RPMI8226 (cell line): ENCODE measurements around the gene CASD1.

Experiments
- DNase-seq: peaks from one replicate; pipeline ENCODE4 v3.0.0-alpha.2; 2015

The CASD1 gene

DNA sequence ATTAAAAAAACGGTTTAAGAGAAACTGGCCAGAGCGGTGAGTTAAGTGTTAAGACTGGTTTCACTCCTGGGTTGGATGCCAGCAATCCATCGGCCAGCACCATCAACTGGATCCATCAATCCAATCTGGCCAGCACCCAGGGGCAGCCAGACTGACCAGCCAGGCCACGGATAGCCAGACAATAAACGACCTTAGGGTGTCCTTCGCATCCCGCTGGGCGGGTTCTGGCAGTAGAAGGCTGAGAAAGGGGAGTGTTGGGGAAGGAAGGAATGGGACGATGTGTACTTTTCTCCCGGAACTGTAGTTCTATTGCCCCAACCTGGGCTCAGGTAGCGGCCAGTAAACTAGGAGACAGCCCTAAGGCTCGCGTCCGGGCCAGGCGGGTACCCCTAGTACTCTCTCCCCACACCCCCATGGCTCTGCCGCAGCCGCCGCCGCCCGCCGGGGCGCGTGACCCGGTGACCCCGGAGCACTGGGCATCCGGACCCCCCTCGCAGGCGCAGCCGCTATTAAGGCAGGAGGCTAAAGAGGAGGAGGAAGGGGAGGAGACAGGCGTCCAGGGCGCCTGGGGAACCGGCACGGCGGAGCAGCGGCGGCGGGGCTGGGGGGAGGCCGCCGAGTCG lies at the start of gene CASD1:
CASD1 (plus strand) TSS at position 546 of the 623 bp plus-strand sequence. CDS start 276 bp downstream, outside the sequence.
- peak; percentile 79 for DNase-seq

DNA sequence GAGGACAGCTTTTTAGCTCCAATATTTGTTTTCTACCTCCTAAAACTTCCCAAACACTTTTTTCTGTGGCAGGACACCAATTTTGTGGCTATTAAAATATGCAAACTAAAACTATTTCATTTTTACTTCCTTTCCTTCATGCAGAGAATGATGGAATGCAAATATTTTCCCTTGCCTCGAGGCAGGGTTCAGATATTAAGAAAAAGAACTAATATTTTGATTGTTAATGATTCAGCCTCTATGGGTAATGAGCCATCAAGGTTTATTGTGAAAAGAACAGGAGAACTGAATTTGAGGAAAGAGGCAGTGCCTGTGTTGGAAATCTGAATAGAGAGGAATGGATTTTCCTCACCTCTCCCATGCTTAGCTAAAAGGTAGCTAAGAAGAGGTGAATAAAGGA lies 43.1 kb upstream of the CASD1 start:
- DNase-seq = no peak

DNA sequence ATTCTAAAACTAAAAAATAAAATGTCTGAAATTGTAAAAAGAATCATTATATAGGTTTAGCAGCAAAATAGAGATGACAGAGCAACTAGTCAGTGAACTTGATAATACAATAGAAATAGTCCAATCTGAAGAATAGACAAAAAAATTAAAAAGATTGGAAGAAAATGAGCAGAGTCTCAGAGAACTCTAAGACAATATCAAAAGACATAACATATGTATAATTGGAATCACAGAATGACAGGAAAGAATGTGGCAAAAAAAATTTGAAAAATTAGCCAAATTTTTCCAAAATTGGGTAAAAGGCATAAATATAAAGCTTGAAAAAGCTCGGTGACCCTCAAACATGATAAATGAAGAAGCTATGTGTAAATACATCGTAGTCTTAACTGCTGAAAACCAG lies 38.0 kb upstream of the CASD1 start:
- DNase-seq = no peak

DNA sequence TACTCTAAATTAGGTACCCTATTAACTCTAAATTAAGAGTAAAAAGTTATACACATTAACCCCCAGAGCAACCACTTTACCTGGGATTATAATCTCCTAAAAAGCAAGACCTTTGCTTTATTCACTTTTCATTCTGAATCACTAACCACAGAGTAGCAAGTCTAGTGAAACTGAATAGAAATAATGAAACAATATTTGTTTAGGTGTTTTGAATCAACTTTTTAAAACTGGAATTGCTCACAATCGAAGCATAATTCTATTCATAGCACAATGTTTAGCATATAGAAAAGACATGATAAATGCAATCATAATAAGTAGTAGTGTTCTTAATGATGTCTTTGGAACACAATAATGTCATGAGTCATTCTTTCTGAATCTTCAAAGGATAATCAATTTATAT lies 37.0 kb upstream of the CASD1 start:
- no peak for DNase-seq

DNA sequence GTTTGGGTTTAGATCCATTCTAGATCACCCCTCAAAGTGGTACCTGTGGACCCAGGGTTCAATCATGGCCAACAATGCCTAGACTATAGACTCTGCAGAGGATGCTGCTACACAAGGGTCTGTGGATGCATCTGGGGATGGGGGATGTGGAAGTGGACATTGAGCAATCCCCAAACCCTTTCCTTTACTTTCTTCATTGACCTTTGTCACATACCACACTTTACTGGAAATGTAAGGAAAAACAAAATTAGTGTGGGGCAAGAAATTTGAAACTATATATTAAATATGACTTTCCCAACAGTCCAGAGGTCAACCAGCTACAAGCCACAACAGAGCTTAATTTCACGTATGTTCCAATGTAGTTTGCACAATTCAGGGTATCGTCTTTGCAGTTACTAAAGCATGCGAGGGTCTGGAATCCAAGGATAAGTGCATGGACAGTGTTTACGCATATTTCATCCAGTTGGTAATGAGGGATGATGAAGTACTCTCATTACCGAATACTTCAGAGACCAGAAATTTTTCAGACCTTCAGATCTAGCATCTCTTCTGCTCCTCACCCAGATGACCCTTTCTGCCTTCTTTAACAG lies 33.3 kb upstream of the CASD1 start:
- DNase-seq = no peak

DNA sequence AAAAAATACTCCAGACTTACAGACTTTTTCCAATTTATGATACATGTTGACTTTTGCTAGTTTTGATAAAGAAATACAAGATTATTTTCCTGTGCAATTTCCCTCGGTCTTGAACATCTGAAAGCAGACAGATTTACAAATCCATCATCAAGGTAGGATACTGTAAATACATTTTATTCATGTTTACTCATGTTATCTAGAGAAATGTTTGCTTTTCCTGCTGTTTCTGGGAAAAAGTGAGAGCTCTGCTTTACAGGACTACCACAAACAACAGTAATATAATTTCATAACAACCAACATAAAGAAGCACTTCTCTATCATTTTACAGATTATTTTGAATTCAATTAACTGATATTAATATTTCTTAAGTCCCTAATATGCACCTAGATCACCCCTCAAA lies 31.7 kb upstream of the CASD1 start:
- no peak for DNase-seq

DNA sequence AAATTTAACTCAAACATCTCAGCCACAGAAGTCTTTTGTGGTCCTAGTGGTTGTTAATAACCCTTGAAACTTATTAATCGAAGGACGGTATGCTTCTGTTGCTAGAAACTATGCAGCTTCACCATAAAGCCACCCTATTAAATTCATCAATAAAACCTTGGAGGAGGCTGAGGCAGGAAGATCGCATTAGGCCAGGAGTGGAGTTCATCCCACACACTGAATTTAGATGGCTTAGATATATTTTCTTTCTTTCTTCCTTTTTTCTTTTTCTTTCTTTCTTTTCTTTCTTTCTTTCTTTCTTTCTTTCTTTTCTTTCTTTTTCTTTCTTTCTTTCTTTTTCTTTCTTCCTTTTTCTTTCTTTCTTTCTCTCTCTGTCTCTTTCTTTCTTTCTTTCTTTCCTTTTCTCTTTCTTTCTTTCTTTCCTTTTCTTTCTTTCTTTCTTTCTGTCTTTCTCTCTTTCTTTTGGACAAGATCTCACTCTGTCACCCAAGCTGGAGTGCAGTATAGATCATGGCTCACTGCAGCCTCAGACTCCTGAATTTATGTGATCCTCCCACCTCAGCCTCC lies 30.9 kb upstream of the CASD1 start:
- no peak for DNase-seq

DNA sequence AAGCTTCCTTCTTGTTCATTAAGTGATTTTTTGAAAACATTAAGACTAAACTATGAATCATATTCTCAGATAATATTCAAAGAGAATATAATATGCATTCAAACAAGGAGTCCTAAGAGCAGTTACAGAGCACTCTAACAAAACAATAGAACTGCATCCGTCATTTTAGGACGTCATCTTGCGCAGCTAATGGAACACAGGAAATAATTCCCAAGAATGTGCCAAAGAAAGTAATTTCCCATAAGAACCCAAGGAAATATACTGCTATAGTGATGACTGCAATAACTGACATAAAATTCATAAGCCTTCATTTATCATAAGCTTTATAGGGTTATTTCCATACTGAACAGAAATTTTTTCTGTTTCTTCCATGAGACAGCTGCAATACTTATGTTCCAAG lies 28.3 kb upstream of the CASD1 start:
- DNase-seq = no peak

DNA sequence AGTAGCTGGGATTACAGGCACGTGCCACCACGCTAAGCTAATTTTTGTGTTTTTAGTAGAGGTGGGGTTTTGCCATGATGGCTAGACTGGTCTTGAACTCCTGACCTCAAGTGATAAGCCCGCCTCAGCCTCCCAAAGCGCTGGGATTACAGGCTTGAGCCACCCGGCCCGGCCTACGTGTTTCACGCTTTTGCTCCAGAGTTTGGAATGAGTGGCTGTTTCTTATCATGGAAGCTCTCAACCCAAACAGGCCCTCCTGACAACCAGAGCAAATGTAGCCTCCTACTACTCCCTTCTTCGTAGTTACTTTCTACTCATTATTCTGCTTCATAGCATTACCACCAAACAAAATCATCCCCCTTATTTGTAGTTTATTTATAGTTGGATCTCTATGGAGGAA lies 26.8 kb upstream of the CASD1 start:
- no peak for DNase-seq

DNA sequence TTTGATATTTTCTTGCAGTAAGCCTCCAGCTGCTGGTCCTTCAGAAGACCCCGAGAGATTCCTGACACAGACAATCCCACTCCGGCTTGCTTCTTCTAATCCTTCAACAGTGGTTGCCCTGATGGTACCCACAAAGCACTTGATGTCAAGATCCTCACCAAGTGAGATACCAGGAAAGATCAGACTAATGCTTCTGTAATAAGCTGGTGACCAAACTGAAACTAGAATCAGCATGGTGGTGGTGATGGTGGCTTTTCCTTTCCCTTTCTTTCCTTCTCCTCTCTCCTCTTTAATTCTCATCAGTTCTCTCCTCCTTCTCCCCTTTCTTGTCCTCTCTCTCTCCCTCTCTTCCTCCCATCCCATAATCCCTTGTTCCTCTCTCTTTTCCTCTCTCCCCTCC lies 25.8 kb upstream of the CASD1 start:
- DNase-seq = no peak

DNA sequence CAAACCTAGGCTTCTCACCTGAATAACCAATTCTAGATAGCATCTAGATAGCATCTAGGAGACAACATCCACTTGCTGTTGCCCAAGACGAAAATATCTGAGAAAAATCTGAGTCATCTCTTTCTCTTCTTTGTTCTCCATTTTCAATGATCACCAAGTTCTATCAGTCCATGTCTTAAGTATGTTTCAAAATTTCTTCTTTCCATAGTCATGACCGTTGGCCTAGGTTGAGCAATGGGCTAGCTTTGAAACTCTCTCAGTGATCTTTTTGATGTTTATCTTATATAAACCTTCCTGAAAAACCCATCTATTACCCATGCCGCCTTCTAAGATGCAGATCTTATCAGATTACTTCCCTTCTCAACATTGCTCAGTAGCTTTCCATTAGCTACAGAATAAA lies 23.4 kb upstream of the CASD1 start:
- DNase-seq = no peak

DNA sequence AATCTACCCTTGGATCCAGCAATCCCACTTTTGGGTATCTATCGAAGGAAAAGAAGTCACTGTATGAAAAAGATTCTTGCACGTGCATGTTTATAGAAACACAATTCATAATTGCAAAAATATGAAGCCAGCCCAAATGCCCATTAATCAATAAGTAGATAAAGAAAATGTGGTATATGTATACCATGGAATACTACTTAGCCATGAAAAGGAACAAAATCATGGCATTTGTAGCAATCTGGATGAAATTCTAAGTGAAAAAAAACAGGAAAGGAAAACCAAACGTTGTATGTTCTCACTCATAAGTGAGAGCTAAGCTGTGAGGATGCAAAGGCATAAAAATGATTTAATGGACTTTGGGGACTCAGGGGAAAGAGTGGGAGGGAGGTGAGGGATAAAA lies 18.2 kb upstream of the CASD1 start:
- DNase-seq = no peak

DNA sequence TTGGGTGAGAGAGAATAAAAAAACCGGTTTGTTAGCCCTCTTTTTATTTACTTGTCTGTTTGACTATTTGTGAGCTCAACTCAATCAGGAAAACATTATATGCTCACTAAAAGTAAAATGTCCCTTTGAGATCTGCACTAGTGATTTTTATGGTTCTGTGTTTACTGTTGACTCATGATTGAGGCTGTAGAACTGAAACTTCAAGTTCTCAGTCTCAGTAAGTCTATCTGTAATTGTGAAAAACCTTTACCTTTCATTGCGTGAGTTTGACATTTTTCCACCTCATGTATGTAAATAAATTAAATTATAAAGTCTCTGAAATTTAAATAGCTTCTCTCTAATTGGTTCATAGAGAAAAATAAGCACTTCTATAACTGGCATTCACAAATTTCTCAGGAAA lies 17.0 kb upstream of the CASD1 start:
- no peak for DNase-seq

DNA sequence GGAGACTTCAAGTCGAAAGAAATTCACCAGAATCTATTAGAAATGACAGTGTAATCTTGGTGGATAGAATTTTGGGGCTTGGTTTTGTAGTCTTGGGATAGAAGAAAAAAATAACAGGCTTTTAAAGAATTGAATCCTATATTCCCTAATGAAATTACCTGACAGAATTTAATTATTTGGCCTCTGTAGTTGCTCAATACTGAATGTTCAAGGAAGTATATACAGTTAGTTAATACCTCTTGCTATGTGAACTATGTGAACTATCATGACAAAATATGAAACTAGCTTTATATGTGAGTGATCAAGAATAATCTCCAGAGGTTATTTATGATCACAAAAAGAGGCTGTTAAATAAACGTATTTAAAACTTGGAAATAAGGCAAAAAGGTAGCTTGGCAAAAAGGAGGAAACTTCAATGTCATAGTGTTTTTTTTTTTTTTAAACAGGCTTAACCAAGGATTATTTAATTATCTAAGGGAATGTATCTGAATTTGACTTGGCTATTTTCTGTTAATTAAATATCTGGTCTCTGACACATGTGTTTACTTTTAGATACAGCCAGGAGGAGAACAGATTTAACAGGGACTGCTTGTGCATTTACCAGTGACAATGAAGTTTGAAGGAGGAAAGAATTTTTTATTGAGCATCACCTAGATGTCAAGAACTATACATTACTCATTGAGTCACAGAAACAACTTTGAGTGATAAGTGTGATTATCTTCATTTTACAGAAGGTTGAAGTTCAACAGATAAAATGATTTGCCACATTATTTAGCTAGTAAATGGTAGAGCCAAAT lies 11.5 kb upstream of the CASD1 start:
- DNase-seq = no peak

DNA sequence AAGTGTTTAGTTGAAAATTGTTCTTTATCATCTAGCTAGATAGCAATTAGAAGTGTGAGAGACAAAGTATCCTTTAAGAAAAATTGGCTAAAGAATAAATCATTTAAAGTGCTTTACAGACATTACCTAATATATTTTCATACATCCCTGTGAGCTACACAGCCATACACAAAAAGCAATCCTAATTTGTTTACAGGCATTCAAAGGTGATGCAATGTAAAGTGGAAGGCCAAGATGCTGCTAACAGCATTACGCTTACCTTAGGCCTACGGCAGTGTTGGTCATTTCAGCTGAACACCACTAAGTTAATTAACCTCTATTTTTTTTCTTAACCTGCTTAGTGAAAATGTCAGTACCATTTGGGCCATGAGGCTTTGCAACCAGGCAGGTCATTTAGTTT lies 10.7 kb upstream of the CASD1 start:
- DNase-seq = no peak

DNA sequence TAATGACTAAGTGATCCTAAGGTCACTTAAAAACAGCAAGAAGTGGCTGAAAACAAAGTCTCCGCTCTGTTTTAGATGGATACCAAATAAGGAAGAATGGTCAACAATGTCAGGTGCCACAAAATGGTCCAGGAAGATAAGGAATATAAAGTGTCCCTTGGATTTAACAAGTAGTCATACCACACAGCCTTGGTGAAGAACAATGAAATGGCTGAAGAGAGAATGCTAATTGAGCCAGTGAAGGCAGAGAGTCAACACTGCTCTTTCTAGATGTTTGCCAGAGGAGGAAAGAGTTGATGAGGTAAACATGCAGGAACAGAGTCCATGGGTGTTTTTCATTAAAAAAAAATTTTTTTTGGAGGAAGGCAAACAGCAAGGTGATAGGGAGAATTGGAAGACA lies 2.1 kb upstream of the CASD1 start:
- no peak for DNase-seq

DNA sequence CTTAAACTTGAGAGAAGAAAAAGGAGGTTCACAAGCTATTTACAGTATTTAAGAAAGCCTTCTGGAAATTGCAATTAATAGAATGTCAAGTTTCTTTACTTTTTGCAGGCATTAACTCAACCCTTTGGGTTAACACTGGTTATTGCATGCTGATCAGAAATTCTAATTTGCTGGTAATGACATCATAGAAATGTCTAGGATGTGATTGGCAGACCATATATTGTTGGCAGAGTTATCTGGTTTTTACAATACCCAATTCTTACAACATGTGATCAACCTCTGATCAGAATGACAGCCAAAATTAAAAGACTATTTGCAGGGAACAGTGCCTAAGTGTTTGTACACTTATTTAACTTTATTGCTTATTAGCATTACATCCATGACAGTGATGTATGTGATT lies 1.6 kb upstream of the CASD1 start:
- no peak for DNase-seq

DNA sequence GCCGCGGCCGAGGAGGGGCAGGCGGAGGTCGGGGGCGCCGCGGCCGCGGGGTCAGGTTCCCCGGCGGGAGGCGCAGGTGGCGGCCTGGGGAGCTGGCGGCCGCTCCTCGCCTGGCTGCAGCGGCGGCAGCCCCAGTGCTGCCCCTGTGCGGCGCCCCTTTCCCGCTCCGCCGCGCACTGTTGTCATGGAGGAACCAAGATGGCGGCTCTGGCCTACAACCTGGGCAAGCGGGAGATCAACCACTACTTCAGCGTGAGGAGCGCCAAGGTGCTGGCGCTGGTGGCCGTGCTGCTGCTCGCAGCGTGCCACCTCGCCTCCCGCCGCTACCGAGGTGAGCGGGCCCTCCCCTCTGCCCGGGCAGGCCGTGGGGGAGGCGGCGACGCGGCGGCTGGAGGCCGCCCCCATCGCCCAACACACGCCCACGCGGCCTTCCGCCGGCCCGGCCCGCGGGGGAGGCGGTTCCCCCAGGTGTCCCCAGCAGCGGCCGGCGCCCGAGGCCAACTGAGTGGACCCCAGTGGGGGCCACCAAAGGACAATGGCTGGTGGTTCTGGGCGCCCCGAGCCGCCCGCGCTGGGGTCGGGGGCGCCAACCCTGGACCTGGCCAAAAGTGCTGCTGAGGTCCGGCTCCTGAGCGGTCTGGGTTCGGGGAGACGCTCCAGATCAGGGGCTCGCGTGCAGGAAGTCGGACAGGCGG lies 425 bp downstream of the CASD1 start:
- peak; percentile 85 for DNase-seq

DNA sequence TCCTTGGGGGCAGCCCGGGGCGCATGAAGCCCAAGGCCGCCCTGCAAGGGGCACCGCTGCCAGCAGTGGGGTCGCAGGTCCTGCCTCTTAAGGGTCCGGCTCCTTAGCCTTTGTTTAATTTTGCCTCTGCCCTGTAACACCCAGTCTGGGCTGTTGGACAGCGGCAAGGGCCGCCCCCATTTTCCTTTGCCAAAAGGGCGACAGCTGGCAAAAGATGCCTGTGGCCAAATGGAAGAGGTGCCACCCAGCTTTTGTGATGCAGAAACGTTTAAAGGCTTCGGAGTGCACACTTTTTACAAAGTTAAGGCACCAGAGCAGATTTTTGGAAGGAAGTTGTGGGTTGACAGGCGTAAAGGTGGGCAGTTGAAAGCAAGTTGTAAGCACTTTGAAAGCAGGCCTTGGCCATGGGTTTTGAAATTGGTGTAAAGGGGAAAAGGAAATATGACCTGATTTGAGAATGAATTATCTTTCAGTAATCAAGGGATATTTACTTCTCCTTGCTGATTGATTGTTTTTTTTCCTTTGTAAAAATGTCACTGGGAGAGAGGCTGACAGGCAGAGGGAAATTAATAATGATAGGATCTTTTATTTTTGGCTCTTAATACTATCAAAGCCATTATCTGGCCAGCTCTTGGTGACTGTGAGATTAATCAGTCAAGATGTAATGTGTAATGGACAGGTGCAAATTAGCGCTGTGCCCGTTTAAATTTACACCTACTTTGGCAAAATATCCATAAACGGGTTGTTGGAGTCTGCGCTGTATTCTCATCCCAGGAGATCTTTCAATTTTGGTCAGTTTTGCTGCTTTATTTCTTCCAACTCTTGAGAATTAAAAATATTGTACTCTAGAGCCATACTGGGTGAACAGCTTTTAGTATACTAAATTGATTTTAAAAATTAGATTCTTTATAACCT lies 1.2 kb downstream of the CASD1 start:
- DNase-seq = peak; percentile 79

DNA sequence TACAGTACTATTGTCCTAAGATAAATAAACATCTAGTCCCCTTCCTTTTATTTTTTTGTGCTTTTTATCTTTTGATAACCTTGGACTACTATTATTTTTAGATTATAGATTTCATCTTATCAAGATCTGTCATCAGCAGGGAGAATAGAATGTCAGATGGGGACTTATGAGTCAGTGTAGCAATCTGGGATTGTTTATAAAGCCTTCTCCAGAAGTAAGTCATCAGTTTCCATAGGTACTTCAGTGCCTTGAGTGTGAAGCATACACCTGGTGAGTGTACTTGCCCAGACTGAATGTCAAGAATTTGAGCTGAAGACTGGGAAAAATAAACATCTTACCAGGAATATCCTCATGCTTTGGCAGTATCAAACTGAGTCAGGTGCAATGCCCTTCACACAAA lies 2.1 kb downstream of the CASD1 start:
- DNase-seq = no peak

DNA sequence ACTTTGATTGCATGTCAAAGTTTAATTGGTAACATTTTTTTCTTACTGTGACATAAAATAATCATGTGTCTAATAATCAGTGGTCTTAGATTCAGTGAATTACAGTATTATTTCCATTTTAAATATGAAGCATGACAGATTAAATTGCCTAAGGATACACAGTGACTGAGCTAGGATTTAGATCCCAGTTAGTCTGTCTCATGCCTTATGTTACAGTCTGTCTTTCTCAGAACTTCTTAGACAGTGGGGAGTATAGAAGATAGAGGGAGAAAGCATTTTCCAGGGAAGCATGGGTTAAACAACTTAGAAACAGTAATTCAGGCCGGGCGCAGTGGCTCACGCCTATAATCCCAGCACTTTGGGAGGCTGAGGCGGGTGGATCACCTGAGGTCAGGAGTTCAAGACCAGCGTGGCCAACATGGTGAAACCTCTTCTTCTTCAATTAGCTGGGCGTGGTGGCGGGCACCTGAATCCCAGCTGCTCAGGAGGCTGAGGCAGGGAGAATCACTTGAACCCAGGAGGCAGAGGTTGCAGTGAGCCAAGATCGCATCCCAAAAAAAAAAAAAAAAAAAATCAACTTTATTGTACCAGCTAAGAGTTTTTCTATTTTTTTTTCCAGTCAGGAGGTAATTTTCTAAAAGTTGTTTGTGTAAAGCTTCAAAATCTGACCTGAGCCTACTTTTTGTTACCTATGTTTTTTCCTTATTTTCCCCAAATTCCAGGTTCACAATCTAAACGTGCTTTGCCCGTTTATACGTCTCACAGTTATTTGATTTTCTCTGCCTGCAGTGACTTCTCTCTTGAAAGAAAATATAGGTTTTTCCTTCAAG lies 3.3 kb downstream of the CASD1 start:
- no peak for DNase-seq

DNA sequence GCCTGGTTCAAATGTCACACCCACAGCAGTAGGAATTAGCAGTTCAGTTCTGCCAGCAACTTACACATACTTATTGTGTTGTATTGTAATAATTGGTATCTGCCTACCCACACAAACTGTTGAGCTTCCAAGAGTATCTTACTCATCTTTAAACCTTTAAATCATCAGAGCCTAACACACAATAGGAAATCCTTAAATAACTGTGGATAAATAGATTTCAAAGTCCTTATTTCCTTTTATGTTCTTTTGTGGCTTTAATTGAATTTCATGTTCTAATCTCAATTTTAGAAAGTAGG lies 3.9 kb downstream of the CASD1 start:
- no peak for DNase-seq
